Measurements from ENCODE around the gene HACL1. TPM values are rescaled to one million over a fixed set of nuclear protein-coding genes. Genes with fewer than 3 reads are reported as not detected.
A peak's percentile ranks its signal among the peaks of the same experiment; 100 is the strongest.

Gene HACL1
- total RNA-seq, 1 donor from 2014 or later, result 25.3 TPM

GRCh38 chr3:15592968-15593367 lies 8.4 kb downstream of the HACL1 start:
- DNase-seq (ENCODE audit: low spot score) (no peak), ATAC-seq (no peak)
- intact Hi-C loops (cut with DNase I), result no loop called here

GRCh38 chr3:15591928-15592327 lies 9.4 kb downstream of the HACL1 start:
- intact Hi-C loops (cut with DNase I), result no loop called here
- DNase-seq (ENCODE audit: low spot score) (no peak), ATAC-seq (no peak)

GRCh38 chr3:15591242-15591641 lies 10.1 kb downstream of the HACL1 start:
- DNase-seq (ENCODE audit: low spot score) (no peak), ATAC-seq (no peak)
- intact Hi-C loops (cut with DNase I), result no loop called here

- DNase-seq (ENCODE audit: low spot score), result no peak
- intact Hi-C loops (cut with DNase I), result no loop called here
- ATAC-seq, result no peak
Measured at GRCh38 chr3:15585111-15585845, 16.1 kb downstream of the HACL1 start.

GRCh38 chr3:15581471-15582394 lies 19.6 kb downstream of the HACL1 start:
- no peak for DNase-seq (ENCODE audit: low spot score)
- intact Hi-C loops (cut with DNase I), result no loop called here
- ATAC-seq, result no peak

GRCh38 chr3:15579051-15579450 lies 22.3 kb downstream of the HACL1 start:
- ATAC-seq (no peak), DNase-seq (ENCODE audit: low spot score) (no peak)
- intact Hi-C loops (cut with DNase I), result no loop called here

GRCh38 chr3:15578289-15578867 lies 23.0 kb downstream of the HACL1 start:
- DNase-seq (ENCODE audit: low spot score), result no peak
- intact Hi-C loops (cut with DNase I), result no loop called here
- ATAC-seq, result no peak

GRCh38 chr3:15576475-15576874 lies 24.9 kb downstream of the HACL1 start:
- DNase-seq (ENCODE audit: low spot score) (no peak), ATAC-seq (no peak)
- intact Hi-C loops (cut with DNase I), result no loop called here

GRCh38 chr3:15575446-15575845 lies 25.9 kb downstream of the HACL1 start:
- intact Hi-C loops (cut with DNase I), result no loop called here
- ATAC-seq (no peak), DNase-seq (ENCODE audit: low spot score) (no peak)

- intact Hi-C loops (cut with DNase I), result no loop called here
- no peak for ATAC-seq
Measured at GRCh38 chr3:15572138-15572537, 29.2 kb downstream of the HACL1 start.

GRCh38 chr3:15563190-15563589 lies 38.2 kb downstream of the HACL1 start:
- no peak for DNase-seq (ENCODE audit: low spot score)
- intact Hi-C loops (cut with DNase I), result no loop called here
- no peak for ATAC-seq

More at GRCh38 chr3:15572138-15572537, 29.2 kb downstream of the HACL1 start:
- no peak for DNase-seq (ENCODE audit: low spot score)

- intact Hi-C loops (cut with DNase I), result no loop called here
Measured at GRCh38 chr3:15562560-15562959, 38.8 kb downstream of the HACL1 start.

GRCh38 chr3:15558581-15558980 lies 42.8 kb downstream of the HACL1 start:
- ATAC-seq (no peak), DNase-seq (ENCODE audit: low spot score) (no peak)
- intact Hi-C loops (cut with DNase I), result loop anchor here (10.0 kb wide), 1 partner anchor 364 kb away; no protein-coding TSS in a partner anchor

More at GRCh38 chr3:15562560-15562959, 38.8 kb downstream of the HACL1 start:
- DNase-seq (ENCODE audit: low spot score), result no peak
- no peak for ATAC-seq

GRCh38 chr3:15557511-15557946 lies 43.8 kb downstream of the HACL1 start:
- ATAC-seq (peak; percentile 82), DNase-seq (ENCODE audit: low spot score) (no peak)
- intact Hi-C loops (cut with DNase I), result loop anchor here (10.0 kb wide), 1 partner anchor 363 kb away; no protein-coding TSS in a partner anchor

- DNase-seq (ENCODE audit: low spot score), result no peak
- intact Hi-C loops (cut with DNase I), result loop anchor here (10.0 kb wide), 1 partner anchor 362 kb away; no protein-coding TSS in a partner anchor
- peak; percentile 62 for ATAC-seq
Measured at GRCh38 chr3:15556512-15556911, 44.9 kb downstream of the HACL1 start.

- DNase-seq (ENCODE audit: low spot score), result no peak
- no peak for ATAC-seq
- intact Hi-C loops (cut with DNase I), result loop anchor here (10.0 kb wide), 1 partner anchor 359 kb away; no protein-coding TSS in a partner anchor
Measured at GRCh38 chr3:15553749-15554148, 47.6 kb downstream of the HACL1 start.

- intact Hi-C loops (cut with DNase I), result loop anchor here (10.0 kb wide), 1 partner anchor 357 kb away; no protein-coding TSS in a partner anchor
- DNase-seq (ENCODE audit: low spot score) (no peak), ATAC-seq (no peak)
Measured at GRCh38 chr3:15551902-15552301, 49.5 kb downstream of the HACL1 start.

- intact Hi-C loops (cut with DNase I), result loop anchor here (10.0 kb wide), 1 partner anchor 355 kb away; no protein-coding TSS in a partner anchor
- ATAC-seq, result no peak
Measured at GRCh38 chr3:15549846-15550245, 51.5 kb downstream of the HACL1 start.

GRCh38 chr3:15542614-15543013 lies 58.8 kb downstream of the HACL1 start:
- intact Hi-C loops (cut with DNase I), result no loop called here
- DNase-seq (ENCODE audit: low spot score) (no peak), ATAC-seq (peak; percentile 49)

More at GRCh38 chr3:15549846-15550245, 51.5 kb downstream of the HACL1 start:
- no peak for DNase-seq (ENCODE audit: low spot score)

All from sciatic nerve (tissue), 2 donors.